ENCODE results near the gene TDRKH.

DNA sequence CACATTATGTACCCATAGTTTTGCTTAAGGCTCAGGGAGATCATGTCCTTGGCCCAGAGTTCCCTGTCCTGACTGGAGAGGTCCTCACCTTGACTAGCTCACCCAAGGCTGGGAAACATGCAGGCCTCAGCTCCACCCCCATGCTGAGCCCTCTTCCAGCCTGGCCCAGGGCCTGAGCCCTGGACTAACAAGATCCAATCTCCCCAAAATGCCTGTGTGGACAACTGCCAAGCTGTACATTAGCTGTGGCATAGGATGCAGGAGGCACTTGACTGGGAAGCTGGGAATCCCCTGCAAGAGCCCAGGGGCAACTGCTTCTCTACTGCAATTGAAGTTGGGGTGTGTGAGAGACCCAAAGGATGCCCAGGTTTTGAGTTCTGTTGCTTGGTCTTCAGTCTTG, 12.9 kb upstream of the TDRKH start:
- TF ChIP-seq, protein P1, sequence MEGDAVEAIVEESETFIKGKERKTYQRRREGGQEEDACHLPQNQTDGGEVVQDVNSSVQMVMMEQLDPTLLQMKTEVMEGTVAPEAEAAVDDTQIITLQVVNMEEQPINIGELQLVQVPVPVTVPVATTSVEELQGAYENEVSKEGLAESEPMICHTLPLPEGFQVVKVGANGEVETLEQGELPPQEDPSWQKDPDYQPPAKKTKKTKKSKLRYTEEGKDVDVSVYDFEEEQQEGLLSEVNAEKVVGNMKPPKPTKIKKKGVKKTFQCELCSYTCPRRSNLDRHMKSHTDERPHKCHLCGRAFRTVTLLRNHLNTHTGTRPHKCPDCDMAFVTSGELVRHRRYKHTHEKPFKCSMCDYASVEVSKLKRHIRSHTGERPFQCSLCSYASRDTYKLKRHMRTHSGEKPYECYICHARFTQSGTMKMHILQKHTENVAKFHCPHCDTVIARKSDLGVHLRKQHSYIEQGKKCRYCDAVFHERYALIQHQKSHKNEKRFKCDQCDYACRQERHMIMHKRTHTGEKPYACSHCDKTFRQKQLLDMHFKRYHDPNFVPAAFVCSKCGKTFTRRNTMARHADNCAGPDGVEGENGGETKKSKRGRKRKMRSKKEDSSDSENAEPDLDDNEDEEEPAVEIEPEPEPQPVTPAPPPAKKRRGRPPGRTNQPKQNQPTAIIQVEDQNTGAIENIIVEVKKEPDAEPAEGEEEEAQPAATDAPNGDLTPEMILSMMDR (IDR thresholded peaks at IDR 0.05): no peak
- TF ChIP-seq POLR2A (IDR thresholded peaks at IDR 0.05): no peak
